Mucosa of descending colon (tissue), 3 donors: ENCODE results near the gene SLC22A7. TPM values are rescaled to one million over a fixed set of nuclear protein-coding genes. Genes with fewer than 3 reads are reported as not detected.

Source experiments
- ATAC-seq: fragments of 200-7000 bp; cut with Tn5 transposase; one replicate; pipeline ENCODE4 v1.9.1; 2020; ENCODE audit warnings: mild to moderate bottlenecking, moderate library complexity
- DNase-seq, 3 donors: peaks; one replicate each; pipeline ENCODE4 v3.0.0-alpha.2; 2020
- H3K36me3 ChIP-seq: fragments of 200-600 bp; one replicate; pipeline ENCODE4 v1.8.0; 2021; ENCODE audit warnings: low read depth, mild to moderate bottlenecking
- H3K4me1 ChIP-seq: fragments of 200-600 bp; one replicate; pipeline ENCODE4 v1.8.0; 2021; ENCODE audit warnings: low read depth, mild to moderate bottlenecking
- H3K4me3 ChIP-seq: fragments of 200-600 bp; one replicate; pipeline ENCODE4 v1.8.0; 2021; ENCODE audit warnings: mild to moderate bottlenecking
- H3K9me3 ChIP-seq: fragments of 200-600 bp; one replicate; pipeline ENCODE4 v1.8.0; 2021; ENCODE audit warnings: mild to moderate bottlenecking
- intact Hi-C, 2 donors: fragments of 100-400 bp; cut with DNase I in 1 of 2; cut with micrococcal nuclease in 1 of 2; formaldehyde crosslinking; loops; one replicate each; pipeline versions ENCODE4 v1.11.0 to v1.11.1; 2022; cut with DNase I, micrococcal nuclease
- total RNA-seq, 3 donors: library from RNA; stranded (reverse); fragmentation: NEBNext Ultra II Directional in 2 of 3; extraction: Animal tissue kit (Norgen Biotek cat#: 25700) in 2 of 3; gene quantifications; one replicate each; pipeline versions ENCODE4 v1.2.1 to v1.2.4, GENCODE V29; 2021 to 2023
- TF ChIP-seq, protein P1 (sequence below): fragments of 200-600 bp; IDR thresholded peaks from one replicate; pipeline ENCODE4 v1.8.0; 2022; ENCODE audit warnings: antibody characterized with exemption, mild to moderate bottlenecking
- donor health status: DM: no; HTN: no; CAD: no; lungs with moderate emphysema.
- donor health status: DM: no; HTN: no; CAD: no.
- donor health status: DM: no; HTN: yes; CAD: no.

SLC22A7 gene
- total RNA-seq, 3 donors from 2014 or later = 0.32 TPM; not detected in 2

DNA sequence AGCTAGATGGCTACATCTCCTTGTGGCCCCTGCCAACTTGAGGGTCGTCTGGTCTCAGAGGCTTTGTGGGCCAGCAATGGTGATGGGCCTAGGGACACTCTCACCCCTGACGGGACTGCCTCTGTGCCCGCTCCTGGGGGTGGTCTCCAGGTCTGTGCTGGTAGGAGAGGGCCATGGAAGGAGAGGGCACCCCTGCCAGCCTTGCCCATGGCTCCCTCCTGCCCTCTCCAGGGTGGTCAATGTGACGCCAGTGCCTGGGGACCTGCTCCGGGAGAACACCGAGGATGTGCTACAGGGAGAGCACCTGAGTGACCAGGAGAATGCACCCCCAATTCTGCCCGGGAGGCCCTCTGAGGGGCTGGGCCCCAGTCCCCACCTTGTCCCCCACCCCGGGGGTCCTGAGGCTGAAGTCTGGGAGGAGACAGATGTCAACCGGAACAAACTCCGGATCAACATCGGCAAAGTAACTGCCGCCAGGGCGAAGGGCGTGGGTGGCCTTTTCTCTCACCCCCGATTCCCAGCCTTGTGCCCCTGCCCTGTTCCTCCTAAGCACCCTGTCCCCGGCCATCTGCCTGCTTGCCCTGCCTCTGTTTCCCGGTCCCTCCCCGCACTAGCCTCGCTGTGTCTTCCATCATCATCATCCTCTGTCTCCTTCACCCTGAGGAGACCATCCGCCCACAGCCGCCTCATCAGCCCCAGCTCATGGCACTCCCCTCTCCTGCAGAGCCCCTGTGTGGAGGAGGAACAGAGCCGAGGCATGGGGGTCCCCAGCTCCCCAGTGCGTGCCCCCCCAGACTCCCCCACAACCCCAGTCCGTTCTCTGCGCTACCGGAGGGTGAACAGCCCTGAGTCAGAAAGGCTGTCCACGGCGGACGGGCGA, 39.0 kb upstream of the SLC22A7 start:
- DNase-seq (no peak), ATAC-seq (no peak)
- TF ChIP-seq, protein P1, sequence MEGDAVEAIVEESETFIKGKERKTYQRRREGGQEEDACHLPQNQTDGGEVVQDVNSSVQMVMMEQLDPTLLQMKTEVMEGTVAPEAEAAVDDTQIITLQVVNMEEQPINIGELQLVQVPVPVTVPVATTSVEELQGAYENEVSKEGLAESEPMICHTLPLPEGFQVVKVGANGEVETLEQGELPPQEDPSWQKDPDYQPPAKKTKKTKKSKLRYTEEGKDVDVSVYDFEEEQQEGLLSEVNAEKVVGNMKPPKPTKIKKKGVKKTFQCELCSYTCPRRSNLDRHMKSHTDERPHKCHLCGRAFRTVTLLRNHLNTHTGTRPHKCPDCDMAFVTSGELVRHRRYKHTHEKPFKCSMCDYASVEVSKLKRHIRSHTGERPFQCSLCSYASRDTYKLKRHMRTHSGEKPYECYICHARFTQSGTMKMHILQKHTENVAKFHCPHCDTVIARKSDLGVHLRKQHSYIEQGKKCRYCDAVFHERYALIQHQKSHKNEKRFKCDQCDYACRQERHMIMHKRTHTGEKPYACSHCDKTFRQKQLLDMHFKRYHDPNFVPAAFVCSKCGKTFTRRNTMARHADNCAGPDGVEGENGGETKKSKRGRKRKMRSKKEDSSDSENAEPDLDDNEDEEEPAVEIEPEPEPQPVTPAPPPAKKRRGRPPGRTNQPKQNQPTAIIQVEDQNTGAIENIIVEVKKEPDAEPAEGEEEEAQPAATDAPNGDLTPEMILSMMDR = no peak
- no peaks in the 10 kb centered on the region for H3K9me3 ChIP-seq
- H3K4me1 ChIP-seq = no peaks in the 10 kb centered on the region
- H3K4me3 ChIP-seq = no peak overlapping the region
- no peaks in the 10 kb centered on the region for H3K36me3 ChIP-seq
- intact Hi-C loops = no loop called here

DNA sequence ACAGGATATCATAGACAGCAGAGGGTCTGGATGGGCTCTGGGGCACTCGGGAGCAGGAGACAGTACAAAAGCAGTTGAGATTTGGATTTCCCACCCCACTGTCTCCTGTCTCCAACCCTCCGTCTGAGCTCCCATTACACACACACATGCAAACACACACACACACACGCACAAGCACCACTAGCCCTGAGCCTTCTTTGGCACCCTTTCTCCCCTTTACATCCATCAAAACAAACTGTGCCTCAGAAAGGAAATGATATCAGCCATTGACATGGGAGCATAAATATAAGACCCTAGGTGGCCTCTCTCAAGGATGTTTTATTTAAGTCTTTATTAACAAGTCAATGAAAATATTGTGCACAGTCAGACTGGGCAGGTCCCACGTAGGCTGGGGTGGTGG, 37.3 kb upstream of the SLC22A7 start:
- TF ChIP-seq, protein P1 = no peak
- no peaks in the 10 kb centered on the region for H3K9me3 ChIP-seq
- intact Hi-C loops = loop anchor here (5.0 to 10.0 kb wide), 2 partner anchors 74 to 77 kb away; no protein-coding TSS in a partner anchor
- H3K36me3 ChIP-seq = no peaks in the 10 kb centered on the region
- DNase-seq = no peak
- no peak for ATAC-seq
- no peaks in the 10 kb centered on the region for H3K4me1 ChIP-seq
- no peak overlapping the region for H3K4me3 ChIP-seq

DNA sequence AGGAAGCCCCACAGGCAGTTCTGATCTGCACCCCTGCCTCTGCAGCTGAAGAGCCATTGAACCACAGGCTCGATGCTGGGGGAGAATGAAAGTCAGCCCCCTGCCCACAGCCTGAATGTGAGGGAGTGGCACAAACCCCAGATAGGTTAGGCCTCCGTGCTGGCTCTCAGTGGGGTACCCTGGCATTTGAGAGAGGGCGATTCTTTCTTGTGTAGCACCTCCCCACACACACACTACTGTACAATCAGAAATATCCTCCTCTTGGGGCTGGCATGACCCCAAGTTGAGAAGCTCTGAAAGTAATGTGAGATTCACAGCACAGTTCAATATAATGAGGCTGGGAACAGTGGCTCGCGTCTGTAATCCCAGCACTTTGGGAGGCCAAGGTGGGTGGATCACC, 36.9 kb upstream of the SLC22A7 start:
- intact Hi-C loops = loop anchor here (5.0 to 10.0 kb wide), 2 partner anchors 74 to 76 kb away; no protein-coding TSS in a partner anchor
- Histone ChIP-seq H3K4me1 (no peaks in the 10 kb centered on the region), H3K9me3 (no peaks in the 10 kb centered on the region), H3K4me3 (no peak overlapping the region), H3K36me3 (no peaks in the 10 kb centered on the region)
- DNase-seq = no peak
- no peak for ATAC-seq
- TF ChIP-seq, protein P1 = no peak

DNA sequence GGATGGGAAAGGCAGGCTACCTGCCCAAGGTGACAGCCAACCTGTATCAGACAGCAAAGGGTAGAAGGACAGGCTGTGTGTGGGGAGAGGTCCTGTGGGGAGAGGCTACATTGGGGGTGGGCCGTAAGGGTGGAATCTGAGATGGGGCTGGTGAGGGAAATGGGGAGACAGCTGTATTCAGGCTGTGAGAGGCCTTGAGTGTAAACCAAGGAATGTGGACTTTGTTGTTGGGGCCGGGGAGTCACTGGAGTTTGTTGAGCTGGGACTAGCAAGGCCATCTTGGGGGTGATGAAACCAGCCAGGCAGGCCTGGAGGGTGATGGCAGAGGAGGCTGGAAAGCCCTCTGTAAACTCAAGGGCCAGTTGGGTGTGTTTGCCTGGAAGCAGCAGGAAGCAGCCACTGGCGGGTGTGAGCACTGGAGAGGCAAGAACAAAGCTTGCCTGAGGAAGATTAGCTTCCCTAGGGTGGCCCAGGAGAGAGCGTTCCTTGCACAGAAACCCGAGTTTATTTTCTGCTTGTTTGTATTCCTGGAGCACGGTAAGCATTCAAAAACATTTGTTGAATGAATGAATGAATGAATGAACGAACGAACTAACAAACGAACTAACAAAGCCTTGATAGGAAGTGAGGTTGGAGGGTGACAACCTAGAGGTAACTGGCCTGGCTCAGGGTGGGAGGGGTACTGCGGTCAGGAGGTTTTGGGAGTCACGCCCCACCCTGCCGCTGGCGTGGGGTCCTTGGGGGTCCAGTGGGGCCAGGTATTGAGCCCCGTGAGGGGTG, 35.9 kb upstream of the SLC22A7 start:
- Histone ChIP-seq H3K36me3 (no peaks in the 10 kb centered on the region), H3K9me3 (no peaks in the 10 kb centered on the region), H3K4me1 (peaks cover 1% of the 10 kb centered on the region), H3K4me3 (no peak overlapping the region)
- intact Hi-C loops = loop anchor here (5.0 to 10.0 kb wide), 2 partner anchors 73 to 75 kb away; no protein-coding TSS in a partner anchor
- TF ChIP-seq, protein P1 = no peak
- ATAC-seq = peak; percentile 52
- peak in 1 of 3 donors; percentile 54 for DNase-seq

DNA sequence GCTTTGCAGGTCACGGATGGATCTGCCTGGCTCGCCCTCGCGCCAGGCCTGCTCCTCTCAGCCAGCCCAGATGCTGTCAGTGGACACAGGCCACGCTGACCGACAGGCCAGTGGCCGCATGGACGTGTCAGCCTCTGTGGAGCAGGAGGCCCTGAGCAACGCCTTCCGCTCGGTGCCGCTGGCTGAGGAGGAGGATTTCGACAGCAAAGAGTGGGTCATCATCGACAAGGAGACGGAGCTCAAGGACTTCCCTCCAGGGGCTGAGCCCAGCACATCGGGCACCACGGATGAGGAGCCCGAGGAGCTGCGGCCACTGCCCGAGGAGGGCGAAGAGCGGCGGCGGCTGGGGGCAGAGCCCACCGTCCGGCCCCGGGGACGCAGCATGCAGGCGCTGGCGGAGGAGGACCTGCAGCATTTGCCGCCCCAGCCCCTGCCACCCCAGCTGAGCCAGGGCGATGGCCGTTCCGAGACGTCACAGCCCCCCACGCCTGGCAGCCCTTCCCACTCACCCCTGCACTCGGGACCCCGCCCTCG, 35.2 kb upstream of the SLC22A7 start:
- H3K4me3 ChIP-seq = no peak overlapping the region
- ATAC-seq (no peak), DNase-seq (peak in 2 of 3 donors; percentile 33 to 58)
- intact Hi-C loops = loop anchor here (5.0 to 10.0 kb wide), 2 partner anchors 72 to 74 kb away; no protein-coding TSS in a partner anchor
- TF ChIP-seq, protein P1 = no peak
- H3K36me3 ChIP-seq = no peaks in the 10 kb centered on the region
- peaks cover 8% of the 10 kb centered on the region for H3K4me1 ChIP-seq
- no peaks in the 10 kb centered on the region for H3K9me3 ChIP-seq
